ENCODE data around the gene RAB30. TPM values are rescaled to one million over a fixed set of nuclear protein-coding genes. Genes with fewer than 3 reads are reported as not detected.
"Not testable (repeated sequence)": the region's sequence is repeated elsewhere in the genome, so short reads cannot be mapped to it uniquely, and the experiment has no call there.

Gene RAB30
- polyA plus RNA-seq, 6 donors from 2014 or later: 108 to 156 (median 142) TPM

- Mint-ChIP-seq H3K27me3 (no peaks in the 10 kb centered on the region), H3K4me3 (peak overlapping the region; percentile 41 to 82 (median 70)), H3K27ac (peak overlapping the region; percentile 72 to 92 (median 84)), H3K36me3 (peaks cover 0 to 14% of the 10 kb centered on the region in 2 donors), H3K4me1 (peaks cover 40 to 58% (median 55%) of the 10 kb centered on the region in 3 donors), H3K9me3 (peaks cover 5 to 26% (median 12%) of the 10 kb centered on the region in 7 donors)
- ATAC-seq (ENCODE audit: low read depth in 2 of 2) (peak; percentile 83 to 87), DNase-seq (peak; percentile 36)
Measured at GRCh38 chr11:82959987-82960778, 111.5 kb downstream of the RAB30 start.

GRCh38 chr11:82955736-82956453 is 115.8 kb downstream of the RAB30 start:
- Mint-ChIP-seq H3K27ac (peak overlapping the region in 4 of 6 donors; percentile 11 to 87 (median 66)), H3K4me3 (peak overlapping the region in 7 of 8 donors; percentile 34 to 85 (median 55)), H3K36me3 (peaks cover 0 to 38% of the 10 kb centered on the region in 2 donors), H3K4me1 (peaks cover 35 to 60% (median 49%) of the 10 kb centered on the region in 3 donors), H3K9me3 (peaks cover 11 to 58% (median 47%) of the 10 kb centered on the region in 7 donors)
- H3K27me3 Mint-ChIP-seq: not testable (repeated sequence)
- ATAC-seq (ENCODE audit: low read depth in 2 of 2) (peak; percentile 48 to 53), DNase-seq (peak; percentile 56)

- peaks cover 5 to 45% (median 38%) of the 10 kb centered on the region in 7 donors for H3K9me3 Mint-ChIP-seq
- not testable (repeated sequence) for ATAC-seq (ENCODE audit: low read depth in 2 of 2); H3K27me3 Mint-ChIP-seq; H3K4me3 Mint-ChIP-seq; H3K27ac Mint-ChIP-seq; DNase-seq
- H3K36me3 Mint-ChIP-seq: peaks cover 0 to 28% of the 10 kb centered on the region in 2 donors
- peaks cover 16 to 29% (median 18%) of the 10 kb centered on the region in 3 donors for H3K4me1 Mint-ChIP-seq
Measured at GRCh38 chr11:82950502-82950901, 121.2 kb downstream of the RAB30 start.

- Mint-ChIP-seq H3K9me3 (peaks cover 0 to 33% (median 27%) of the 10 kb centered on the region in 7 donors), H3K36me3 (peaks cover 0 to 16% of the 10 kb centered on the region in 2 donors), H3K27me3 (no peaks in the 10 kb centered on the region), H3K4me3 (no peak overlapping the region), H3K4me1 (peaks cover 13 to 29% (median 16%) of the 10 kb centered on the region in 3 donors), H3K27ac (peak overlapping the region in 2 of 6 donors; percentile 65 to 77)
- no peak for DNase-seq
- ATAC-seq (ENCODE audit: low read depth in 2 of 2): no peak
Measured at GRCh38 chr11:82949352-82949751, 122.3 kb downstream of the RAB30 start.

- H3K27ac Mint-ChIP-seq: peak overlapping the region in 1 of 6 donors; percentile 43
- no peak overlapping the region for H3K4me3 Mint-ChIP-seq
- peaks cover 6 to 20% (median 8%) of the 10 kb centered on the region in 3 donors for H3K4me1 Mint-ChIP-seq
- H3K9me3 Mint-ChIP-seq: peaks cover 2 to 27% (median 6%) of the 10 kb centered on the region in 7 donors
- no peaks in the 10 kb centered on the region for H3K27me3 Mint-ChIP-seq
- no peak for DNase-seq
- ATAC-seq (ENCODE audit: low read depth in 2 of 2): no peak
- H3K36me3 Mint-ChIP-seq: peaks cover 0 to 5% of the 10 kb centered on the region in 2 donors
Measured at GRCh38 chr11:82945682-82946081, 126.0 kb downstream of the RAB30 start.

- H3K36me3 Mint-ChIP-seq; H3K4me3 Mint-ChIP-seq; H3K27me3 Mint-ChIP-seq; H3K27ac Mint-ChIP-seq; ATAC-seq (ENCODE audit: low read depth in 2 of 2); DNase-seq: not testable (repeated sequence)
- Mint-ChIP-seq H3K4me1 (peaks cover 8 to 20% (median 9%) of the 10 kb centered on the region in 3 donors), H3K9me3 (peaks cover 2 to 24% (median 6%) of the 10 kb centered on the region in 7 donors)
Measured at GRCh38 chr11:82945041-82945440, 126.7 kb downstream of the RAB30 start.

- Mint-ChIP-seq H3K4me1 (peaks cover 8 to 20% (median 9%) of the 10 kb centered on the region in 3 donors), H3K4me3 (no peak overlapping the region), H3K27ac (no peak overlapping the region), H3K9me3 (peaks cover 2 to 24% (median 6%) of the 10 kb centered on the region in 7 donors), H3K36me3 (peaks cover 0 to 5% of the 10 kb centered on the region in 2 donors), H3K27me3 (no peaks in the 10 kb centered on the region)
- no peak for DNase-seq
- ATAC-seq (ENCODE audit: low read depth in 2 of 2): no peak
Measured at GRCh38 chr11:82944198-82944597, 127.5 kb downstream of the RAB30 start.

GRCh38 chr11:82943430-82943829 is 128.3 kb downstream of the RAB30 start:
- not testable (repeated sequence) for ATAC-seq (ENCODE audit: low read depth in 2 of 2); H3K4me3 Mint-ChIP-seq; H3K36me3 Mint-ChIP-seq; H3K27me3 Mint-ChIP-seq; H3K27ac Mint-ChIP-seq; DNase-seq
- Mint-ChIP-seq H3K4me1 (peaks cover 8 to 20% (median 9%) of the 10 kb centered on the region in 3 donors), H3K9me3 (peaks cover 2 to 24% (median 6%) of the 10 kb centered on the region in 7 donors)

- Mint-ChIP-seq H3K4me3 (peak overlapping the region in 1 of 8 donors; percentile 37), H3K36me3 (peaks cover 0 to 5% of the 10 kb centered on the region in 2 donors), H3K9me3 (peaks cover 2 to 24% (median 6%) of the 10 kb centered on the region in 7 donors), H3K4me1 (peaks cover 8 to 20% (median 9%) of the 10 kb centered on the region in 3 donors), H3K27ac (no peak overlapping the region), H3K27me3 (no peaks in the 10 kb centered on the region)
- DNase-seq (no peak), ATAC-seq (ENCODE audit: low read depth in 2 of 2) (no peak)
Measured at GRCh38 chr11:82942376-82942775, 129.3 kb downstream of the RAB30 start.

- DNase-seq: no peak
- ATAC-seq (ENCODE audit: low read depth in 2 of 2): no peak
- Mint-ChIP-seq H3K9me3 (peaks cover 0 to 24% (median 4%) of the 10 kb centered on the region in 7 donors), H3K27me3 (no peaks in the 10 kb centered on the region), H3K27ac (no peak overlapping the region), H3K4me1 (peaks cover 3 to 17% (median 5%) of the 10 kb centered on the region in 3 donors), H3K4me3 (no peak overlapping the region), H3K36me3 (peaks cover 0 to 5% of the 10 kb centered on the region in 2 donors)
Measured at GRCh38 chr11:82939456-82939855, 132.2 kb downstream of the RAB30 start.

GRCh38 chr11:82937554-82937953 is 134.1 kb downstream of the RAB30 start:
- DNase-seq (no peak), ATAC-seq (ENCODE audit: low read depth in 2 of 2) (no peak)
- peaks cover 0 to 13% (median 0%) of the 10 kb centered on the region in 7 donors for H3K9me3 Mint-ChIP-seq
- no peak overlapping the region for H3K4me3 Mint-ChIP-seq
- peak overlapping the region in 1 of 6 donors; percentile 12 for H3K27ac Mint-ChIP-seq
- H3K4me1 Mint-ChIP-seq: peaks cover 9 to 15% (median 12%) of the 10 kb centered on the region in 3 donors
- no peaks in the 10 kb centered on the region for H3K27me3 Mint-ChIP-seq
- peaks cover 0 to 7% of the 10 kb centered on the region in 2 donors for H3K36me3 Mint-ChIP-seq

GRCh38 chr11:82936261-82936660 is 135.4 kb downstream of the RAB30 start:
- Mint-ChIP-seq H3K9me3 (peaks cover 0 to 6% (median 0%) of the 10 kb centered on the region in 7 donors), H3K4me3 (no peak overlapping the region), H3K36me3 (peaks cover 0 to 8% of the 10 kb centered on the region in 2 donors), H3K27me3 (no peaks in the 10 kb centered on the region), H3K27ac (no peak overlapping the region), H3K4me1 (peaks cover 19 to 28% (median 23%) of the 10 kb centered on the region in 3 donors)
- ATAC-seq (ENCODE audit: low read depth in 2 of 2): no peak
- DNase-seq: no peak

GRCh38 chr11:82932564-82932963 is 139.1 kb downstream of the RAB30 start:
- H3K36me3 Mint-ChIP-seq: peaks cover 0 to 8% of the 10 kb centered on the region in 2 donors
- no peak for DNase-seq
- peak overlapping the region in 4 of 6 donors; percentile 47 to 85 (median 72) for H3K27ac Mint-ChIP-seq
- peak overlapping the region in 1 of 8 donors; percentile 45 for H3K4me3 Mint-ChIP-seq
- H3K27me3 Mint-ChIP-seq: no peaks in the 10 kb centered on the region
- no peaks in the 10 kb centered on the region for H3K9me3 Mint-ChIP-seq
- peaks cover 30 to 61% (median 34%) of the 10 kb centered on the region in 3 donors for H3K4me1 Mint-ChIP-seq
- no peak for ATAC-seq (ENCODE audit: low read depth in 2 of 2)
